HG02884 (cell line): Measurements from ENCODE around the gene ABCB8.
A peak's percentile ranks its signal among the peaks of the same experiment; 100 is the strongest.

Source experiments
- ATAC-seq: cut with Tn5 transposase; IDR thresholded peaks from one replicate; pipeline ENCODE4 v1.9.1; 2021; ENCODE audit warnings: mild to moderate bottlenecking, moderate library complexity; ENCODE audit not compliant: unreplicated experiment

ABCB8 gene

GRCh38 chr7:151056666-151057505 lies 28.6 kb downstream of the ABCB8 start:
- no peak for ATAC-seq

GRCh38 chr7:151057506-151057988 lies 29.3 kb downstream of the ABCB8 start, which contains the start of gene CDK5:
Gene CDK5 (minus strand): TSS chr7:151057897. CDS start chr7:151057848, 49 bp downstream.
- ATAC-seq, result peak; percentile 18

- peak; percentile 92 for ATAC-seq
These were observed 29.9 kb downstream of the ABCB8 start for GRCh38 chr7:151057989-151058780.

GRCh38 chr7:151058781-151059366 lies 30.6 kb downstream of the ABCB8 start:
- ATAC-seq, result no peak

GRCh38 chr7:151059367-151060112 lies 31.3 kb downstream of the ABCB8 start, which contains the start of gene SLC4A2:
Gene SLC4A2 (plus strand): TSS chr7:151059589. CDS start chr7:151061988, 2,399 bp downstream.
- no peak for ATAC-seq

- no peak for ATAC-seq
These were observed 31.8 kb downstream of the ABCB8 start for GRCh38 chr7:151060113-151060415.

- no peak for ATAC-seq
These were observed 32.4 kb downstream of the ABCB8 start for GRCh38 chr7:151060416-151061212.

- no peak for ATAC-seq
These were observed 33.2 kb downstream of the ABCB8 start for GRCh38 chr7:151061213-151062110.

- ATAC-seq, result no peak
These were observed 33.8 kb downstream of the ABCB8 start for GRCh38 chr7:151062111-151062398.

GRCh38 chr7:151062399-151063211 lies 34.4 kb downstream of the ABCB8 start:
- no peak for ATAC-seq

- no peak for ATAC-seq
These were observed 34.9 kb downstream of the ABCB8 start for GRCh38 chr7:151063212-151063561.

- no peak for ATAC-seq
These were observed 36.2 kb downstream of the ABCB8 start for GRCh38 chr7:151064454-151064853.

- ATAC-seq, result no peak
These were observed 36.7 kb downstream of the ABCB8 start for GRCh38 chr7:151064993-151065392.

- ATAC-seq, result no peak
These were observed 37.3 kb downstream of the ABCB8 start for GRCh38 chr7:151065516-151065915.

GRCh38 chr7:151066273-151066974 lies 38.2 kb downstream of the ABCB8 start:
- no peak for ATAC-seq

GRCh38 chr7:151068069-151068773 lies 40.0 kb downstream of the ABCB8 start:
- ATAC-seq, result no peak
